ENCODE data around the gene EBI3.
A peak's percentile ranks its signal among the peaks of the same experiment; 100 is the strongest.
"Not testable (repeated sequence)": the region's sequence is repeated elsewhere in the genome, so short reads cannot be mapped to it uniquely, and the experiment has no call there.

The EBI3 gene

GRCh38 chr19:4268816-4269430 is 39.6 kb downstream of the EBI3 start:
- TF ChIP-seq CTCF (IDR thresholded peaks at IDR 0.05; ENCODE audit: low read depth, low read length) = peak; percentile 23
- H3K9me3 ChIP-seq = 0 out of 2 replicates have a peak, but pooled peaks cover 3% of the 10 kb centered on the region
- DNase-seq = no peak
- H3K4me1 ChIP-seq = peaks cover 4% of the 10 kb centered on the region
- H3K4me3 ChIP-seq (ENCODE audit: low read depth, low read length) = no peak overlapping the region
- H3K27me3 ChIP-seq = no peaks in the 10 kb centered on the region
- peaks cover 22% of the 10 kb centered on the region for H3K36me3 ChIP-seq

- Histone ChIP-seq H3K4me1 (peaks cover 7% of the 10 kb centered on the region), H3K9me3 (0 out of 2 replicates have a peak, but pooled peaks cover 3% of the 10 kb centered on the region), H3K27me3 (no peaks in the 10 kb centered on the region), H3K36me3 (peaks cover 18% of the 10 kb centered on the region), H3K4me3 (ENCODE audit: low read depth, low read length) (no peak overlapping the region)
- no peak for TF ChIP-seq CTCF (IDR thresholded peaks at IDR 0.05; ENCODE audit: low read depth, low read length)
- DNase-seq = peak; percentile 45
These were observed 43.6 kb downstream of the EBI3 start for GRCh38 chr19:4272894-4273293.

- H3K4me1 ChIP-seq = peaks cover 10% of the 10 kb centered on the region
- H3K9me3 ChIP-seq = not testable (repeated sequence)
These were observed 45.0 kb downstream of the EBI3 start for GRCh38 chr19:4274321-4274686.

GRCh38 chr19:4277191-4277696 is 47.9 kb downstream of the EBI3 start:
- no peaks in the 10 kb centered on the region for H3K9me3 ChIP-seq
- H3K4me3 ChIP-seq (ENCODE audit: low read depth, low read length) = peak overlapping the region; percentile 29; the same call in 1 of the 2 replicates
- H3K27me3 ChIP-seq = no peaks in the 10 kb centered on the region
- DNase-seq = peak; percentile 94
- H3K36me3 ChIP-seq = peaks cover 16% of the 10 kb centered on the region
- TF ChIP-seq CTCF (IDR thresholded peaks at IDR 0.05; ENCODE audit: low read depth, low read length) = no peak
- peaks cover 10% of the 10 kb centered on the region for H3K4me1 ChIP-seq

More at GRCh38 chr19:4274321-4274686, 45.0 kb downstream of the EBI3 start:
- not testable (repeated sequence) for H3K27me3 ChIP-seq; DNase-seq; H3K36me3 ChIP-seq; H3K4me3 ChIP-seq (ENCODE audit: low read depth, low read length)

GRCh38 chr19:4278010-4278409 is 48.7 kb downstream of the EBI3 start:
- Histone ChIP-seq H3K4me3 (ENCODE audit: low read depth, low read length) (peak overlapping the region; percentile 22), H3K27me3 (no peaks in the 10 kb centered on the region), H3K4me1 (peaks cover 8% of the 10 kb centered on the region), H3K36me3 (peaks cover 21% of the 10 kb centered on the region), H3K9me3 (no peaks in the 10 kb centered on the region)
- no peak for TF ChIP-seq CTCF (IDR thresholded peaks at IDR 0.05; ENCODE audit: low read depth, low read length)
- peak; percentile 62 for DNase-seq

- Histone ChIP-seq H3K27me3 (no peaks in the 10 kb centered on the region), H3K4me1 (peaks cover 6% of the 10 kb centered on the region), H3K36me3 (peaks cover 28% of the 10 kb centered on the region), H3K9me3 (no peaks in the 10 kb centered on the region), H3K4me3 (ENCODE audit: low read depth, low read length) (peak within 1 kb of the TSS; percentile 91)
- 0 out of 2 replicates have a peak, but pooled peaks have one; percentile 11 for TF ChIP-seq CTCF (IDR thresholded peaks at IDR 0.05; ENCODE audit: low read depth, low read length)
- DNase-seq = peak; percentile 96
These were observed 49.3 kb downstream of the EBI3 start, which contains the start of gene SHD for GRCh38 chr19:4278419-4279266. Gene SHD (plus strand): TSS chr19:4279266. CDS start chr19:4280064, 798 bp downstream.

Measured in BE2C (cell line).